ENCODE measurements around the gene RBMXL3.

The RBMXL3 gene

DNA sequence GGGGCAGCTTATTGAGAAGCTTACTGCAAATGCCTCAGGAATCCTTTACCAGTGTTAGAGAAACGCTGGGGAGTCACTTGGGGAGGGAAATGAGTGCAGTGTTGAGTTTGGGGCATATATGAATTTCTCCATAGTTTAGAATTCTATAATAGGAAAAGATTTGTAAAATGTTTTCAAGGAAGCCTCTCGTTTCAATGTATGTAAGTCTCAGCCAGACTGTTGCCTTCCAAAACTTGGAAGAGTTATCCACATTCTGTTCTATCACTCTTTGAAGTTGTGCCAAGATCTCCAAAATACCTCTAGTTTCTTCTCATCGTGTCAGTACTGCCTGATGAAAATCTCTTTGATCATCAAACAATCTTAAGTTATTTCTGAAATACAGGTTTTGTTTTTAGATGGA lies 45.3 kb downstream of the RBMXL3 start:
- no peak for DNase-seq

DNA sequence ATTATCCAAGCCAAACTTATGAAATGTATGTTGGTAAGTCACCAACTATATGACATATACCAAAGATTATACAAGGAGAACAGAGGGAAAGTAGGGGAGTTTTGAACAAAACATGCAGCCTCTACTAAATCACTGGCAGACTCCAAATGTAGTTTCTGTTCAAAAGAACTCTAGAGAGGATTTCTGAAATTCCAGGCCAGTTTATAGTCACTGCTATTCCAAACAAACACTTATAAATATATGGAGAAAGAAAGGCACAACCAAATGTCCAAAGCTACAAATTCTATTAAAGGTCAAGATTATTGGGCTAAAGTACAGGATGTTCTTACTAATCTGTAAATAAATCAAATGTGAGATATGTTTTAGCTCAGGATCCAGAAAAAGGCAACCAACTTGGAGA lies 47.4 kb downstream of the RBMXL3 start:
- no peak for DNase-seq

DNA sequence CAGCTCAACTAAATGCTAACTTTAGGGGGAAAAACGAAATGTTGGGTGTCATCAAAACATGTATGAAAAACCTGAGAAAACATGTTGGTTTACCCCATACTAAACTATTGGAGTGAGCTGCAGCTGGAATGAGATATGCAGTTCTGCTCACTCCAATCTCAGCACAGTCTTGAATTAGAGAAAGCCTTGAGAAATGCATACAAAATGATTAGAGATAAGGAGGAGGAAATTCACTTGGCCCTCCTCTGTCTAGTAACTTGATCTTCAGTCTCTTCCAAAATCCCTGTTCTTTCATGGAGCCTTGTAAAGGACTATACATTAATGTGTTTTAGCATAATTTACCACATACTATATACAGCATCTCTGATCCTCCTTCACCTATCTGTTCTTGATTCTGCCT lies 47.8 kb downstream of the RBMXL3 start:
- DNase-seq, result no peak
